Activated T-cell treated with anti-CD3 and anti-CD28 coated beads for 48 hours (primary cell): ENCODE results near the gene LAMA4.

ENCODE experiments used
- DNase-seq: peaks from one replicate; pipeline ENCODE4 v3.0.0-alpha.2; 2020; ENCODE audit warnings: low read depth

LAMA4 gene

DNA sequence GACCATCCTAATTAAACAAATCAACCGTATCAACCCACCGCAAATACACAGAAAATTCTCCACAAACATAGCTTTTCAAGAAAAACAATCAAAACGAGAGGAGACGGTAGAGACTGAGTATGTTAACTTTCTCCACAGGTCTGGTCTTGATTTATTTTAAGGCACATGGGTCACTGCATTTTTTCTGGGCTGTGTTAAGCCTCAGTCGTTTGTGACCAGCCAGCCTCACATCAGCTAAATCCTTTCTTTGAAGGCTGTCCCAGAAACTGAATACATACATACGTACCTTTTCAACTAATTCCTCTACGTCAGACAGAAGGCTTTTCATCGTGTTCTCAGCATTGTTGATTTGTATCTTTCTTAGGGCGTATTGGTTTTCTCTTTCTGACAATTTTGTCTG is 69.4 kb downstream of the LAMA4 start:
- no peak for DNase-seq

GRCh38 chr6:112183271-112183671 is 71.1 kb downstream of the LAMA4 start:
- no peak for DNase-seq

- no peak for DNase-seq
These were observed 73.2 kb downstream of the LAMA4 start for GRCh38 chr6:112181130-112181529.

DNA sequence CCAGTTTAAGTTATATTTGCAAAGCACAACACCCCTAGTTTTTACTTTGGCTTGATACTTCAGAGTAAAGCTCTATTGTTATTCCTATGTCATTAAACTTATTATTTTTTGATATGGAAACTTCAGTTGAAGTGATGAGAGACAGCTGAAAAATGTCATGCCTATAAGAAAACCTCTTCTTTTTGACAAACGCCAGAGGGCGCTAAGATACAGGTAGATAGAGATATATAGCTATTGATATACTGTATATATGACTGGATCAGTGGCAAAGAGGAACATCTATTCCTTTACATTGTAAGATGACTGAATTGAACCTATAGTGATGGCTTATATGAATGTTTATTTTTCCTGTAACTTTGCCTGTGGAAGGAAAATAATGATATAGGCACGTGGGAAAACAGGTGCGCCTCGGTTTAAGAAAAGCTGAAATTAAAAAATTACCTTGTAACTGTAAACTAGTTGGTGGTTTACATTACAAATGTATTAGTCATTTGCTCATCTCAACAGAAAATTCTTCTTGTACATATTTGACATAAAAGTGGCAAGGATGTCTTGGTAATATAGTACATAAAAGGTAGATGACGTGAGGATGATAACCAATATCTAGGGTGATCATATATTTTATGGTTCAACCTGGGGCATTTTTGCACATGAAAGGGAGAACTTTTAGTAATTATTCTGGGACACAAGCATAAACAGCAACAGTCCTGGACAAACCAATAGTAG is 74.1 kb downstream of the LAMA4 start:
- no peak for DNase-seq

GRCh38 chr6:112179631-112180030 is 74.7 kb downstream of the LAMA4 start:
- no peak for DNase-seq

GRCh38 chr6:112178846-112179245 is 75.5 kb downstream of the LAMA4 start:
- no peak for DNase-seq

GRCh38 chr6:112177092-112177491 is 77.3 kb downstream of the LAMA4 start:
- DNase-seq = no peak

- no peak for DNase-seq
These were observed 78.2 kb downstream of the LAMA4 start for GRCh38 chr6:112176175-112176574.

DNA sequence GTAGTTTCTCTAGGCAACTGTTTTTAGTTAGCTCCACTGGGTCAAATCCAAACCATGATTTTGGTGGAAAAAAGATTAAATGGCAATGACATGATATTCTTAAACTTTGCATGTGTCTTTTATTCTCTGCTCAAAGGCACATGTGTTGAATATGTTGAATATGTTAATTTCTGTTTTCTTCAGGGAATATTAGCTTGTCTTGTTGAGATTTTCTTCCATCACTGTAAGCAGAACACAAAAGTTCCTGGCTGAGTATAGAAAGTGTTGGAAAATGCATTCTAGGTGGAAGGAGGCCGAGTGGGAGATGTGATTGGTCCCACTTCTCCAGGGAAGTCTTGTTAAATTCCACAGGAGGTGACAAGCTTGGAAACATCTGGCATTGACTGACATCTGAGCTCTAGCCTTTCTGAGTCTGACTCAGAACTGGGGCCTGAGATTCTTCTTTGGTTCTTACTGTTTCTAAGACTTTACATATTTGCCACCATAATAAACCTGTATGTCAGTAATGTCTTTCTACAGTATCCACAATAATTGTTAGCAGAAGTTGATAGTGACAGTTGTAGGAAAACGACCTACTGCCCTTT is 81.1 kb downstream of the LAMA4 start:
- no peak for DNase-seq

DNA sequence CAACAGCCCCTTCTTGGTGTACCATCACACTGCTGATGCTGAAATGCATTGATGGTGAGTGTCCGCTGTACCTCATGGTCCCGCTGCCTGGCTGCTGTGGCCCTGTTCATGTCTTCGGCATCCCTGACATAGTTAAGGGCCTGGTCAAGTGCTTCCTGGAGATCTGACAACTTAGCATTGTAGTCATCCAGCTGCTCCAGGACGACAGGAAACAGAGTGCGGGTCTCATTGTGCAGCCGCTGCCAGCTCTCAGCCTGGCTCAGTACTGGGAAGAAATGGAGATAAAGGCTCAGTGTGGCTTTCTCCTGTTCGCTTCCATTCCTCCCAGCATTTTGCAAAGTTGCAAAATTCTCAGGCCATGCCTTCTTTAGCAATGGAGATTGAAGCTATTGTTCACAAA is 81.8 kb downstream of the LAMA4 start:
- no peak for DNase-seq

DNA sequence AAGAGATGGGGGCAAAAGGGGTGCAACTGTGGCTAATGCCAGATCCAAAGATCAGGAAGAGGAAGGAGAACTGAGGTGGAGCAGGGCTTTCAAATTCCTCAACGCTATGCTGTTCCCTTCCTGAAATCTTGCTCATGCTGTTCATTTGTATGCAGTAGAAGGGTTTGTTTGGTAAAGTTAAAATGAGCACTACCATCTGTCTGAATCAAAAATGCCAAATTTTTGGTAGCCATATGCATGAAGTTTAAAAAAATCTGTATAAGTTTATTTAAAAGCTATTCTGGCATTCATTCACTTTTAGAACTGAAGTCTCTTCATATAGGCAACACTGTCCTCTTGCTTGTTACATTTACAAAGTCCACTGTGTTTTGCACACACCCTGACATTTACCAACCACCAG is 84.8 kb downstream of the LAMA4 start:
- DNase-seq = no peak

- DNase-seq = peak; percentile 74
These were observed 90.8 kb downstream of the LAMA4 start for GRCh38 chr6:112163295-112164257.

DNA sequence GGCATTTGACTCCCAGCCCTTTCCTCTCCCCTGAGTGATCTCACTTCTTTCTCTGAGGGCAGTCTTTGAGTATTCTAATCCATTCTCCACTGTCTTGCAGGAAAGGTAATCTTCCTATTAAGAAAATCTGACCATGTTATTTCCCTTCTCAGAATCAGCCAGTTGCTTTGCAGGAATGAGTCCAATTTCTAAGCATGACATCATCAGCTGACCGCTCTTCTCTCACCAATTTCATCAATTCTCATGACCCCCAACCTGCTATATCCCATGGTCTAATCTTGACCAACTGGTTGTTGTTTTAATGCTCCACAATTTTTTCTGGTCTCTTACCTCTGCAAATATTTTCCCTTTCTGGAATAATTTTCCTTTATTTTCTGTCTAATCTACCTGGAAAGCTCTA is 93.6 kb downstream of the LAMA4 start:
- no peak for DNase-seq

DNA sequence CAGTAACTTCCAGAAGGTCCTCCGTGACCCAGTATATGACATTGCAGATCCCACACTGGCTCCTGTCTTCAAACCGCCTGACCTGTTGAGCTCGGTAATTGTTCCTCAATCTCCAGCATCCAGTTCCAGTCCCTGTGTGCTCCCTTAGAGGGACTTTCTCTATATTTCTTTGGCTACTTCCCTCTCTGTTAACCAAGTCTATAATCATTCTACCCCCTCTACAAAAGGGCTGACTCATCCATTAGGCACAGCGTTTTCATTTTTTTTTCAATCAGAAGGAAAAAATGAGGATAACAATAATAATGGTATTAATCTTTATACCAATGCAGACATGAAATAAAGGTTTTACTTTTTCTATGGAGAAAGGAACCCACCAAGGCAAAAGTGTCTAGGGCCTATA is 97.7 kb downstream of the LAMA4 start:
- DNase-seq = no peak

- no peak for DNase-seq
These were observed 98.5 kb downstream of the LAMA4 start for GRCh38 chr6:112155886-112156285.

- DNase-seq = no peak
These were observed 99.7 kb downstream of the LAMA4 start for GRCh38 chr6:112154711-112155110.

- no peak for DNase-seq
These were observed 100.3 kb downstream of the LAMA4 start for GRCh38 chr6:112153926-112154607.

DNA sequence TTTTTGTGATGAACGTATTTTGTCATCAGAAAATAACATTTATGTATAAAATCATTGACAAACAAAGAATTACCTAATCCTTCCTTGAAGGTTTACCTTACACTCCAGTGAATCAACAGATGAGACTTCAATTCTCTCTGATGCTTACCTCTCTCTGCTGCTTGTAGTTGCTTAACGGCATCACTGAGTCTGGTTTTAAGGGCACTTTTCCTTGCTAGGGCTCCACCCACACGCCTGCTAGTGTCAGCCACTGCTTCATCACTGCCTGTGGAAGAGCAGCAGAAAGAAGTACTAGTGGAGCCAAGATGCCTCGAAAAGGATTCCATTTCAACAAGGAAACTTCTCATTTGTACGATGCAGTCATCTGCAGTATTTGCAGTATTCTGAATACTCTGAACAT is 104.0 kb downstream of the LAMA4 start:
- no peak for DNase-seq

DNA sequence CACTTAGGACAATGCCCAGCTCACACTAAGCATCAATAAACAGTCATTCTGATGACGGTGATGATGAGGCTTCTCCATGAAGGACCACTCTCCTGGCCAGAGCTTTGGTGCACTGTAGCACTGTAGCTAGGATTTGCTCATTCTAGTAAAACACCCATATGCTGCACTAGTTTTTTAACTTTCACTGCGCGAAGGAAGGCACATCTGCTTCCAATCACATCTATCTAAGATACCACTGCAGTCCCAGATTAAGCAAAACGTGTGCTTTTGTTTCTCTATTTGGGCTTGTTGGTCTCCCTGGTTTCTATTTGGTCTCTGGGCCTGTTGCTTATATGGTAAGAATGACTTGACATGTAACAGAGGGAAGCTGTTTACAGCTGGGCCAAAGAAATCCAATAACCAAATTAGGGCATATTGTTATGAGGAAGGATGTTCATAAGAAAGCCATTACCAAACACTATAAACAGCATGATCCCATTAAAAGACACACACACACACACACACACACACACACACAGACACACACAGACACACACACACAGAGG is 104.6 kb downstream of the LAMA4 start:
- DNase-seq = no peak

GRCh38 chr6:112149236-112149635 is 105.1 kb downstream of the LAMA4 start:
- no peak for DNase-seq

DNA sequence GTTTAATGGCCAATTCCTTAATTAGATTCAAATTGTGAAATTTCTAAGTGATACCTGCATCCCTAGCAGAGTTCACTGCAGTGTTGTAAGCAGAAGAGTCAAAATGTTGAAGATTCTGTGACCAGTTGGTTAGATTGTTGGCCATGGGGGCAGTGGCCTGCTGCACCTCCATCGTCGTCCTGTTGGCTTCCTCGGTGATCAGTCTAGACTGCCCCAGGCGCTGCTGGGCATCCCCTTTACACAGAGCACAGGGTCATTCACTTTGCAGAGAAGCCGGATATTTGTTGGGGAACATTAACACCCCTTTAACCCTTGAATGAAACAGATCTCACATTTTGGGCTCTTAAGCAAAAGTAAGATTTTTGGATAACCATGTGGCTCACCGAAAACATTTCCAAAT is 106.3 kb downstream of the LAMA4 start:
- no peak for DNase-seq

DNA sequence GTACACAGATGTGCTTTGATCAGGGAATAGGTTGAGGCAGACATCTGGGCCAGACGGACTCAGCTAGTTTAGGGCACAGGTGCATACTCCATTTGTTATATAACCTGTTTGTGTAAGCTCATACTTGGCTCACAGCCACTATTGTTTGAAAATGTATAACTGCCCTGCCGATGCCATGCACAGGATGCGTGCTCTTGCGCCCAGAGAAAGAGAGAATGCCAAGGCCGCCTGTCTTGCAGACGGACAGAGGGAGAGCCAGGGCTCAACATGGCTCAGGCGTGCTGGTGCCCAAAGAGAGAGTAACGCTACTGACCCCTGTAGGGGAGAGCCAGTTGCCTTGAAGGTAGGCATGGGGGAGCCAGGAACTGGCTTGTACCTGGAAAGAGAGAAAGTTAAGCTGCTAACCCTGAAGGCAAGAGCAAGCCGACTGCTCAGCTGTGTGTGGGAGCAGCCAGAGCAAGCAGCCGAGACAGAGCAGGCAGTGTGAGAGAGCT is 109.2 kb downstream of the LAMA4 start:
- DNase-seq = no peak
